ENCODE results near the gene MYOG.
A peak's percentile ranks its signal among the peaks of the same experiment; 100 is the strongest.

Gene MYOG

GRCh38 chr1:203045821-203046594, 39.8 kb downstream of the MYOG start:
- DNase-seq, result no peak

DNA sequence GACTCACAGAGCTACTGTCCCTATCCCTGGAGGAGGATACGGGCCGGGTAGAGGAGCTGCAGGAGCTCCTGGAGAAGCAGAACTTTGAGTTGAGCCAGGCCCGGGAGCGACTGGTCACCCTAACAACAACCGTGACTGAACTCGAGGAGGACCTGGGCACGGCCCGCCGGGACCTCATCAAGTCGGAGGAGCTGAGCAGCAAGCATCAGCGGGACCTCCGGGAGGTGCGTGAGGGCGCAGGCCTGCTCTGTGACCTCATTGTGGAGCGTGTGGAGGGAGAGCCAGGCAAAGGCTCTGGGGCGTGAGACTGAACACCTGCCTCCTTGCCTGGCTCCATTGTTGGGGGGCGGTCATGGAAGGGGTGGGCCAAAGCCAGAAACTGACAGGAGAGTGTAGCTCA, 40.5 kb downstream of the MYOG start:
- no peak for DNase-seq

- no peak for DNase-seq
These were observed 41.1 kb downstream of the MYOG start for GRCh38 chr1:203044546-203045250.

DNA sequence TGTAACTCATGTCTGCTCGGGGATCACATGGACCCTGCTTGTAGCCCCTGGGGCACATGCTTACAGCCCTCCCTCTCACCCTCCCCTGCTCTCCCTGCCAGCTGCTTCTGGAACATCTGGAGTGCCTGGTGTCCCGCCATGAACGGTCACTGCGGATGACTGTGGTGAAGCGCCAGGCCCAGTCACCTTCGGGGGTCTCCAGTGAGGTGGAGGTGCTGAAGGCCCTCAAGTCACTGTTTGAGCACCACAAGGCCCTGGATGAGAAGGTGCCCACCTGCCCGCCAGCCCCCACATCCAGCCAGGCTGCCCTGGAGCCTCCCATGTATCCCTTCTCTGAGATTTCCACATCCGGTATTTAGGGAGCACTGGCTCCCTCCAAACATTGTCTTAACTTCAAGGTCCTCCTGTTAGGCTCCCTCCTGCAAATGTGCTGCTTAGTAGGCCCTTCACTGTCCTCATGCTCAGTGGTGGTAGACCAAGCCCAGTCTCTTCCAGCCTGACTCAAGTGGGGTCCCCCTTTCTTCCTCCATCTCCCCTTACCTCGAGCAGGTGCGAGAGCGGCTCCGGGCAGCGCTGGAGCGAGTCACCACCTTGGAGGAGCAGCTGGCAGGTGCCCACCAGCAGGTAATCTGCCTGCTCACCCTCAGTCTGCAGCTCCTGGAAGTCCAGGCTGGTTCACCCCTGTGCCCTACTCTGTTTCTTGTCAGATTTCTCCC, 41.8 kb downstream of the MYOG start:
- DNase-seq, result no peak

DNA sequence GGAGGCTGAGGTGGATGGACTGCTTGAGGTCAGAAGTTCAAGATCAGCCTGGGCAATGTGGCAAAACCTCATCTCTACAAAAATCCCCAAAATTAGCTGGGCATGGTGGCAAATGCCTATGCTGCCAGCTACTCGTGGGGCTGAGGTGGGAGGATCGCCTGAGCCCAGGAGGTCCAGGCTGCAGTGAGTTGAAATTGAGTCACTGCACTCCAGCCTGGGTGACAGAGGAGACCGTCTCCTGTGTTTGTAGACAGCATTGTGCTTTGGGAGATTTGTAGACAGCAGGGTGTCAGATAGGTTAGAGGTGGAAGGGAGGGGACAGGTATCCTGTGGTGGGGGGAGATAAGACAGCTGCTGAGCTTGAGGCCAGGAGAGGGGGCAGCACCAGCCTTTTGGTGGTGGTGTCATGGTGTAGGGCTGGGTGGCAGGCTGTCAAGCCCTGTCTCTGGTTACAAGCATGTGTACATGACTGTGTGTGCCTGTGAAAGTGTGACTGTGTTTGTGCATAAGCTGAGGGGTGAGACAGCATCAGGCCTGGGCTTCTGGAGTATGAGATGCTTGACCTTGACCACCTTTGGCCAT, 44.4 kb downstream of the MYOG start:
- DNase-seq, result no peak

DNA sequence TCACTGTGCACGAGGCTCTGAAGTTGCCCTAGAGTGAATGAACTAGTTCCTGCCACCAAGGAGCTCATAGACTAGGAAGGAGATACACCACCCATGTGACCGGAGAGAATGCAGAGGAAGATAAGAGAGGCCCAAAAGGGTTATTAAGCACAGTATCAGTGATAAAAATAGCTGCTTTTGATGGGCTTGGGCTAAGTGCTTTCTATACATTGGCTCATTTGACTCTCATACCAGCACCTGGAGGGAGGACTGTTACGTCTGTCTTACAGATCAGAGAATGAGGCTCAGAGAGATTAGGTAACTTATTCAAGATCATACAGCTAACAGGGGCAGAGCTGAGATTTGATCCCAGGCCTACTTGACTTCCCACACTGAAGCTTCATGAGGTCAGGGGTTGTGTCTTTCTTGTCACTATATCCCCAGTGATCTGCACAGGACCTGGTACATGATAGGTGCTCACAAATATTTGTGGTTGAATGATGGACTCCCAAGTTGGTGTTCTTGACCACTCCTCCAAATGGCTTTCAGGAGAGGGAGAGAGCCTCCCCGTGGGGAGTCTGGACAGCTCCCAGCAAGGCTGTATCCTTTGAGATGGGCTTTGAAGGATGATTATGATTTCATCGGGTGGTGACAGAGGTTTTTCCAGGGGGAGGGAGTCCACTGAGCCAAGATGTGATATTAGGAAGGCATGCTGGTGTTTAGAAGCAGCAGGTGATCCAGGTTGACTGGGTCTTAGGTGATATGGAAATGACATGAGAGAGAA, 45.1 kb downstream of the MYOG start:
- DNase-seq, result no peak

GRCh38 chr1:203039609-203040512, 46.0 kb downstream of the MYOG start:
- DNase-seq, result no peak

- peak; percentile 77 for DNase-seq
These were observed 46.8 kb downstream of the MYOG start for GRCh38 chr1:203038891-203039608.

DNA sequence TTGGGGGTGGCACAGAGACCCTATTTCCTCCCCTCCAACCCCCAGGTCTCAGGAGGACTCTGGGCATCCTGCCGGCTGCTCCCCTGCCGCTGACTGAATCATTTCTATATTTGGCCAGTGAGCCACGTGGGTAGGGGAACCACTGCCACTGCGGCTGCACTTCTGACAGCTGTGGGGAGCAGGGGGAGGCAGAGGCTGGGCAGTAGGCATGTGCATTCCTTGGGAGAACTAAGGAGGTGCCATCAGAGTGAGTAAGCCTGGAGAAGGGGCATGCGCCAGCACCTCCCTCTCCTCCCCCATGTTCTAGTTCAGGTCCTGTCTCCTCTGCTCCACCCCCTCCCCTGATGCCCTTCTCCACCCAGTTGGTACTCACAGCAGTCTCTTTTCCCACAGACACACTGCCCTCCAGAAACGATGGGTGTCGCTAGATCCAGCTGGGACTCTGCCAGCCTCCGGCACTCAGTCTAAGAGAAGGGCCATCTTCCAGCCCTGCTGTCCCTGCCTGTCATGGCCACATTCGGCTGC, 47.5 kb downstream of the MYOG start:
- peak; percentile 75 for DNase-seq

DNA sequence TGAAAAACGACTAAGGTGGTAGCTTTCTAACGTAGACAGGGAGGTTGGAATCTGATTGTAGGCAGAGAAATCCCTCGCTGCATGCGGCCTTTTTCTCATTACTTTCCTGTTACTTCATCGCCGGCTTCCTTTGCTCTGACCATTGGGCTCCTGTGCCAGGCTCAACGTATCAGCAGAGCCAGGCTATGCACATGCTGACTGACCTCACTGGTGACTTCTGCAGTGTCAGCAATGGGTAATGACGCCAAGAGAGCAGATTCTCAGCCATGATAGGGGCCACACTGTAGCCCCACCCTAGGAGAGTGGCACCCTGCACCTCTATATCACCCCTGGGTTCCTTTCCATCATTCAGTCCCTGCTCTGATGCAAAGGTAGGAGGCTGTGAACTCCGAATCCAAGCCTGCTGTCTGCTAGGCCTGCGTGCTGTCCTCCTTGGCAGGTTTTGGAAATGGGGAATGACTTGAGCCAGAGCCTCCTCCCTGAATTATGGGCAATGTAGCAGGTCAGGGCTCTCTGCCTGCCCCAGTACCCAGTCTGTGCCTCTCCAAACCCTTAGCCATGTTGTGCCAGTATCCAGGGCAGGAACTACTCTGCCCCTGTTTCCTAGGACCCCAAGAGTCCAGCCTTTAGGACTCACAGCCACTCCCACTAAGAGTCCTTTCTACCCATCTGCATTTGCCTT, 48.2 kb downstream of the MYOG start:
- no peak for DNase-seq

GRCh38 chr1:203036537-203036936, 49.3 kb downstream of the MYOG start:
- DNase-seq, result peak; percentile 47

GRCh38 chr1:203036135-203036534, 49.7 kb downstream of the MYOG start:
- DNase-seq, result no peak

- no peak for DNase-seq
These were observed 50.5 kb downstream of the MYOG start for GRCh38 chr1:203035111-203036000.

GRCh38 chr1:203034422-203035110, 51.2 kb downstream of the MYOG start:
- DNase-seq, result no peak

DNA sequence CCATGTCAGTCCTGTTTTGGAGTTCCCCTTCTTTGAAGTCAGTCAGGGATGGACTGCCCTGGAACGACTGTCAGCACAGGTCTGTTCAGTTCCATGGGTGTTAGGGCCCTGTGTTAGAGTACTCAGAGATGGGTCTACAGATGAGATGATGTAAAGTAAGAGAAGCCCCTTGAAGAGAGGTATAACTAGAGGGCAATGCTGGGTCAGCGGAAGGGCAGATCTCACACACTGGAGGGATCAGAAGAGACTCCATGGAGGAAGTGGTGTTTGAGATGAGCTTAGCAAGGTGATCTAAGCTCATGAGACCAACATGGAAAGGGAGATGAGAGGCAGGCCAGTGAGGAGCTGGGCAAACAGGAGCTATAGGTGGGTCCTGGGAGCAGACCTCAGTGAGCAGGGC, 51.9 kb downstream of the MYOG start:
- DNase-seq, result no peak

- DNase-seq, result no peak
These were observed 52.5 kb downstream of the MYOG start for GRCh38 chr1:203033287-203033686.

All from right forelimb (tissue), 1 donor.